Ovary (tissue), 9 donors: ENCODE data around the gene CSF1R. TPM values are rescaled to one million over a fixed set of nuclear protein-coding genes. Genes with fewer than 3 reads are reported as not detected.

Source experiments
- DNase-seq, 5 donors: peaks; one replicate each; pipeline ENCODE4 v3.0.0-alpha.2; 2019 to 2020
- H3K27ac ChIP-seq, 2 donors: fragments of 200-600 bp; one replicate each; pipeline versions ENCODE4 v1.5.1 to v1.8.0; 2019 to 2022
- H3K27me3 ChIP-seq: fragments of 200-600 bp; one replicate; pipeline ENCODE4 v1.8.0; 2022
- H3K36me3 ChIP-seq: fragments of 200-600 bp; sonication (generic); one replicate; pipeline ENCODE4 v1.5.1; 2019
- H3K4me1 ChIP-seq: one replicate; pipeline ENCODE4 v1.8.1; 2013; ENCODE audit warnings: mild to moderate bottlenecking, moderate library complexity; ENCODE audit not compliant: insufficient read depth
- H3K4me3 ChIP-seq: fragments of 200-600 bp; sonication (generic); one replicate; pipeline ENCODE4 v1.5.1; 2017
- H3K9me3 ChIP-seq, 2 donors: fragments of 200-600 bp in 1 of 2; sonication (generic) in 1 of 2; one replicate each; pipeline versions ENCODE4 v1.5.1 to v1.8.1; 2013 to 2019; ENCODE audit warnings: mild to moderate bottlenecking in 1 of 2, moderate library complexity in 1 of 2
- EP300 ChIP-seq: sonication (generic); formaldehyde crosslinking; IDR thresholded peaks from one replicate; pipeline ENCODE4 v1.6.1; 2017; ENCODE audit warnings: antibody characterized with exemption
- POLR2A ChIP-seq: fragments of 450-650 bp; IDR thresholded peaks from one replicate; pipeline ENCODE4 v1.6.1; 2017; ENCODE audit warnings: antibody characterized with exemption, mild to moderate bottlenecking, moderate library complexity
- WGBS, 3 donors: extraction: QIAGEN DNeasy Blood & Tissue Kit in 1 of 3; methylation state at CpG; one replicate each; pipeline versions ENCODE4 v1.1.5 to v1.1.7; 2013 to 2017; 5-methylcytosine and 5-hydroxymethylcytosine counted together
- intact Hi-C, 4 donors: fragments of 100-400 bp; cut with DNase I; formaldehyde crosslinking; loops; one replicate each; pipeline versions ENCODE4 v1.11.0 to v1.15.1; 2022 to 2023
- polyA plus RNA-seq, 2 donors: library from polyadenylated mRNA; stranded (reverse); fragments of 200-250 nt in 1 of 2; fragments of 350-450 nt in 1 of 2; fragmentation: Illumina TruSeq in 1 of 2; extraction: RNeasy Lipid Tissue Mini Kit (QIAGEN cat#74804) in 1 of 2; gene quantifications; one replicate each; pipeline ENCODE4 v1.2.3, GENCODE V29; 2013 to 2014
- total RNA-seq, 7 donors: library from RNA; depleted of rRNA in 2 of 7; stranded (reverse); fragments of >200 nt in 2 of 7; fragmentation: NEBNext Ultra II Directional in 3 of 7; extraction: Animal tissue kit (Norgen Biotek cat#: 25700) in 3 of 7; gene quantifications; one replicate each; pipeline versions ENCODE4 v1.1.0 to v1.2.4, GENCODE V29; 2016 to 2023
- TF ChIP-seq, protein P1 (sequence below), 3 donors: fragments of 450-650 bp in 2 of 3; fragments of 200-600 bp in 1 of 3; IDR thresholded peaks; one replicate each; pipeline versions ENCODE4 v1.5.1 to v1.8.0; 2016 to 2022; ENCODE audit warnings: antibody characterized with exemption in 3 of 3, mild to moderate bottlenecking in 1 of 3
- donor health status: DM: no; HTN: no; CAD: no; lungs with moderate emphysema.
- donor health status: DM: no; HTN: no; CAD: no.
- donor health status: Bipolar disorder and iron deficiency.
- donor health status: DM: yes; HTN: yes; CAD: no.
- donor health status: DM: no; HTN: no; CAD: no.
- donor health status: DM: yes; HTN: yes; CAD: no.

CSF1R gene
- total and polyA plus RNA-seq, 9 donors: 7.6 to 41.9 (median 16.4) TPM

DNA sequence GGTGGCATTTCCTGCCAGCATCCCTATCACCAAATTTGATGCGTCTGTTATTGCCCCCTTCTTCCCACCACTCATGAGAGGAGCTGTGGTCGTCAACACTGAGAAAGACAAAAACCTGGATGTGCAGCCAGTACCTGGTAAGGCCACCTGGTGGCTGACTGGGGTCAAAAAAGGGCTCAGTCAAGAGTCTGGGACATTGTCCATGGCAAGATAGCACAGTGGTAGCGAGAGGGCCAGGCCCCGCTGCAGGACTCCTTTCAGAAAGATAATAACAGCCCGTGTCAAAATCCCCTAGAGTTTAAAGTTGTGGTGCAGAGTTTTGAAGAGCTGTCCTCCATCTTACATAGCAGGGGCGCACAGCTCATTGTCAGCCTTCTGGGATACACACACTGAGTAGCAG, 40.8 kb downstream of the CSF1R start:
- WGBS, 3 donors: 88 to 91% (median 89%) methylated on average over 6 of the region's 6 CpGs
- TF ChIP-seq EP300 (no peak), POLR2A (no peak)
- TF ChIP-seq, protein P1, sequence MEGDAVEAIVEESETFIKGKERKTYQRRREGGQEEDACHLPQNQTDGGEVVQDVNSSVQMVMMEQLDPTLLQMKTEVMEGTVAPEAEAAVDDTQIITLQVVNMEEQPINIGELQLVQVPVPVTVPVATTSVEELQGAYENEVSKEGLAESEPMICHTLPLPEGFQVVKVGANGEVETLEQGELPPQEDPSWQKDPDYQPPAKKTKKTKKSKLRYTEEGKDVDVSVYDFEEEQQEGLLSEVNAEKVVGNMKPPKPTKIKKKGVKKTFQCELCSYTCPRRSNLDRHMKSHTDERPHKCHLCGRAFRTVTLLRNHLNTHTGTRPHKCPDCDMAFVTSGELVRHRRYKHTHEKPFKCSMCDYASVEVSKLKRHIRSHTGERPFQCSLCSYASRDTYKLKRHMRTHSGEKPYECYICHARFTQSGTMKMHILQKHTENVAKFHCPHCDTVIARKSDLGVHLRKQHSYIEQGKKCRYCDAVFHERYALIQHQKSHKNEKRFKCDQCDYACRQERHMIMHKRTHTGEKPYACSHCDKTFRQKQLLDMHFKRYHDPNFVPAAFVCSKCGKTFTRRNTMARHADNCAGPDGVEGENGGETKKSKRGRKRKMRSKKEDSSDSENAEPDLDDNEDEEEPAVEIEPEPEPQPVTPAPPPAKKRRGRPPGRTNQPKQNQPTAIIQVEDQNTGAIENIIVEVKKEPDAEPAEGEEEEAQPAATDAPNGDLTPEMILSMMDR (IDR thresholded peaks at IDR 0.05): no peak
- H3K27me3 ChIP-seq: no peaks in the 10 kb centered on the region
- intact Hi-C loops: no loop called here
- DNase-seq: no peak
- no peak overlapping the region for H3K27ac ChIP-seq
- H3K4me3 ChIP-seq: no peak overlapping the region
- peaks cover 10% of the 10 kb centered on the region for H3K4me1 ChIP-seq
- H3K9me3 ChIP-seq: no peaks in the 10 kb centered on the region
- no peaks in the 10 kb centered on the region for H3K36me3 ChIP-seq

DNA sequence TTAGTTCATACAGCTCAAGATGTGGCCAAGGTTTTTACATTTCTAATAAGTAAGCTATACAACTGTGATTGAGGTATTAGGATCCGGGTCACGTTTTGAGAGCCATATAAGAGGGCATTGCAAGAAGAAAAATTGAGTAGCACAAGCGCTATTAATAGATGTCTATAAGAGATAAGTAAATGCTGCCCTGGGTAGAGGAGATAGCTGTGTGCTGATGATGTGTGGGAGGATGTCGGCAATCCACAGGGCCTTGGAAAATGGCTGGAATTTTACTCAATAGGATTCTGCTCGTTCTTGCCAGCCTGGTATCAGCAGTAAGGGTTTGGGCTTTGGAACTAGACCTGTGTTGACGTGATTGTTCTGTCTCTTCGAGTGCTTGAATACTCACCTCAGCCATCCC, 41.6 kb downstream of the CSF1R start:
- DNase-seq: no peak
- intact Hi-C loops: no loop called here
- peak overlapping the region in 1 of 2 donors; percentile 19 for H3K27ac ChIP-seq
- no peaks in the 10 kb centered on the region for H3K36me3 ChIP-seq
- peaks cover 10% of the 10 kb centered on the region for H3K4me1 ChIP-seq
- 34 to 37% (median 36%) methylated on average over 7 of the region's 7 CpGs for WGBS, 3 donors
- no peaks in the 10 kb centered on the region for H3K9me3 ChIP-seq
- H3K4me3 ChIP-seq: no peak overlapping the region
- no peaks in the 10 kb centered on the region for H3K27me3 ChIP-seq
- TF ChIP-seq, protein P1 (IDR thresholded peaks at IDR 0.05): no peak
- TF ChIP-seq EP300: no peak
- TF ChIP-seq POLR2A: no peak

- no peaks in the 10 kb centered on the region for H3K36me3 ChIP-seq
- no peak overlapping the region for H3K4me3 ChIP-seq
- no peak overlapping the region for H3K27ac ChIP-seq
- intact Hi-C loops: no loop called here
- H3K27me3 ChIP-seq: no peaks in the 10 kb centered on the region
- H3K4me1 ChIP-seq: peaks cover 10% of the 10 kb centered on the region
- TF ChIP-seq, protein P1 (IDR thresholded peaks at IDR 0.05): no peak
- TF ChIP-seq EP300: no peak
- no peak for TF ChIP-seq POLR2A
- no peak for DNase-seq
- no peaks in the 10 kb centered on the region for H3K9me3 ChIP-seq
These were observed 42.0 kb downstream of the CSF1R start for GRCh38 chr5:150044329-150044681.

- H3K36me3 ChIP-seq: no peaks in the 10 kb centered on the region
- H3K4me3 ChIP-seq: no peak overlapping the region
- no peak overlapping the region for H3K27ac ChIP-seq
- TF ChIP-seq EP300: no peak
- TF ChIP-seq, protein P1 (IDR thresholded peaks at IDR 0.05): no peak
- no peak for TF ChIP-seq POLR2A
- WGBS, 3 donors: 30 to 39% (median 32%) methylated on average over 4 of the region's 4 CpGs
- peaks cover 10% of the 10 kb centered on the region for H3K4me1 ChIP-seq
- H3K27me3 ChIP-seq: no peaks in the 10 kb centered on the region
- DNase-seq: no peak
- intact Hi-C loops: no loop called here
- H3K9me3 ChIP-seq: no peaks in the 10 kb centered on the region
These were observed 42.6 kb downstream of the CSF1R start for GRCh38 chr5:150043657-150044328.
